SK-N-SH (cell line): ENCODE results near the gene KLF13. TPM values are rescaled to one million over a fixed set of nuclear protein-coding genes. Genes with fewer than 3 reads are reported as not detected.

ENCODE experiments used
- CTCF ChIA-PET: fragments of 300-600, 350-600 bp; formaldehyde crosslinking; extraction: SDS; loops from one replicate; lab custom pipeline; 2021; lab: Yijun Ruan, JAX
- POLR2A ChIA-PET: fragments of 350-600 bp; sonication (Branson Sonifier 250); formaldehyde crosslinking; extraction: SDS; loops from one replicate; lab custom pipeline; 2020; ENCODE audit warnings: antibody characterized with exemption, inconsistent platforms; lab: Yijun Ruan, JAX
- DNase-seq: peaks from one replicate; pipeline ENCODE4 v3.0.0; 2012
- H2AFZ ChIP-seq: fragments of 200-600 bp; sonication (generic); 2 replicates; pipeline ENCODE4 v1.8.1; 2016; ENCODE audit warnings: antibody characterized with exemption, mild to moderate bottlenecking, low read depth
- H3F3A ChIP-seq: fragments of 200-600 bp; sonication (generic); replicated peaks from 2 replicates; pipeline ENCODE3; 2016; ENCODE audit warnings: antibody characterized with exemption, mild to moderate bottlenecking; ENCODE audit not compliant: insufficient read depth
- H3K27ac ChIP-seq, 2 experiments: fragments of 200-500 bp in 1 of 2; fragments of 200-600 bp in 1 of 2; sonication (Bioruptor generic) in 1 of 2; sonication (generic), shearing (Covaris generic) in 1 of 2; 2 replicates each; pipeline versions ENCODE4 v1.5.1 to v1.6.1; 2014 to 2016; ENCODE audit warnings: low read depth in 2 of 2, inconsistent platforms in 1 of 2, low read length in 1 of 2, mild to moderate bottlenecking in 1 of 2, mixed read lengths in 1 of 2
- H3K27me3 ChIP-seq: fragments of 200-600 bp; sonication (generic), shearing (Covaris generic); 2 replicates; pipeline ENCODE4 v1.6.1; 2016; ENCODE audit warnings: mixed run types; ENCODE audit not compliant: insufficient read depth
- H3K36me3 ChIP-seq, 2 experiments: fragments of 200-500 bp in 1 of 2; fragments of 200-600 bp in 1 of 2; sonication (Bioruptor generic) in 1 of 2; sonication (generic) in 1 of 2; replicated peaks in 1 of 2; 2 replicates each; pipeline versions ENCODE3 to v1.5.1; 2014 to 2016; ENCODE audit warnings: low read length in 1 of 2, mild to moderate bottlenecking in 1 of 2; ENCODE audit not compliant: insufficient read depth in 2 of 2, control insufficient read depth in 1 of 2
- H3K4me1 ChIP-seq, 2 experiments: fragments of 200-500 bp in 1 of 2; fragments of 200-600 bp in 1 of 2; sonication (Bioruptor generic) in 1 of 2; sonication (generic), shearing (Covaris generic) in 1 of 2; 2 replicates each; pipeline versions ENCODE4 v1.5.1 to v1.6.1; 2014 to 2016; ENCODE audit warnings: low read depth in 1 of 2, low read length in 1 of 2, mixed run types in 1 of 2; ENCODE audit not compliant: insufficient read depth in 2 of 2, control insufficient read depth in 1 of 2
- H3K4me2 ChIP-seq: fragments of 200-600 bp; sonication (generic), shearing (Covaris generic); 2 replicates; pipeline ENCODE4 v1.6.1; 2017; ENCODE audit warnings: mixed run types
- H3K4me3 ChIP-seq, 2 experiments: fragments of 200-500 bp in 1 of 2; fragments of 200-600 bp in 1 of 2; sonication (Bioruptor generic) in 1 of 2; sonication (generic), shearing (Covaris generic) in 1 of 2; 2 replicates each; pipeline versions ENCODE4 v1.5.1 to v1.8.1; 2014 to 2016; ENCODE audit warnings: low read depth in 2 of 2, inconsistent platforms in 1 of 2, low read length in 1 of 2, mild to moderate bottlenecking in 1 of 2, mixed read lengths in 1 of 2, moderate library complexity in 1 of 2
- H3K79me2 ChIP-seq: fragments of 200-600 bp; sonication (generic); 2 replicates; pipeline ENCODE4 v1.8.1; 2017; ENCODE audit warnings: mild to moderate bottlenecking; ENCODE audit not compliant: insufficient read depth
- H3K9ac ChIP-seq: fragments of 200-600 bp; sonication (generic); 2 replicates; pipeline ENCODE4 v1.6.1; 2017; ENCODE audit warnings: mixed run types
- H3K9me2 ChIP-seq: fragments of 200-600 bp; sonication (generic); 2 replicates; pipeline ENCODE4 v1.6.1; 2017; ENCODE audit warnings: mixed run types
- H3K9me3 ChIP-seq: fragments of 200-600 bp; sonication (generic); 2 replicates; pipeline ENCODE4 v1.6.1; 2017; ENCODE audit warnings: mixed run types, mild to moderate bottlenecking, moderate library complexity
- H4K20me1 ChIP-seq: fragments of 200-600 bp; sonication (generic); 2 replicates; pipeline ENCODE4 v1.6.1; 2017; ENCODE audit warnings: mild to moderate bottlenecking, mixed run types; ENCODE audit not compliant: insufficient read depth
- CHD2 ChIP-seq: fragments of 150-350 bp; IDR thresholded peaks from 2 replicates; pipeline ENCODE4 v1.6.1; 2018; ENCODE audit warnings: low read length; ENCODE audit not compliant: partially characterized antibody
- CTCF ChIP-seq: fragments of 200-600 bp; sonication (generic); IDR thresholded peaks from 2 replicates; pipeline ENCODE4 v1.6.1; 2017; ENCODE audit warnings: antibody characterized with exemption, mild to moderate bottlenecking, moderate library complexity
- ELF1 ChIP-seq: IDR thresholded peaks from 2 replicates; pipeline ENCODE4 v1.4.0; 2012
- EP300 ChIP-seq, 2 experiments: IDR thresholded peaks; 2 replicates each; pipeline versions ENCODE4 v1.4.0 to v1.6.1; 2012; ENCODE audit warnings: borderline replicate concordance in 1 of 2, low read depth in 1 of 2, low read length in 1 of 2
- EZH2phosphoT487 ChIP-seq: fragments of 200-600 bp; sonication (generic); IDR thresholded peaks from 2 replicates; pipeline ENCODE4 v1.6.1; 2017; ENCODE audit warnings: low read depth, mixed run types, mild to moderate bottlenecking, antibody characterized with exemption, moderate library complexity, borderline replicate concordance
- FOSL2 ChIP-seq: IDR thresholded peaks from 2 replicates; pipeline ENCODE4 v1.4.0; 2012; ENCODE audit warnings: low read depth, mild to moderate bottlenecking, moderate library complexity, borderline replicate concordance
- FOXM1 ChIP-seq: IDR thresholded peaks from 2 replicates; pipeline ENCODE4 v1.4.0; 2012; ENCODE audit warnings: low read depth, mild to moderate bottlenecking
- GABPA ChIP-seq: IDR thresholded peaks from 2 replicates; pipeline ENCODE4 v1.4.0; 2012; ENCODE audit warnings: low read depth, mild to moderate bottlenecking
- GATA2 ChIP-seq: sonication (generic); formaldehyde crosslinking; IDR thresholded peaks from 2 replicates; pipeline ENCODE4 v1.5.0; 2020; ENCODE audit warnings: mild to moderate bottlenecking, missing genetic modification reagents
- JUND ChIP-seq: IDR thresholded peaks from 2 replicates; pipeline ENCODE4 v1.4.0; 2012
- NFIC ChIP-seq: IDR thresholded peaks from 2 replicates; pipeline ENCODE4 v1.4.0; 2012; ENCODE audit warnings: borderline replicate concordance
- POLR2AphosphoS5 ChIP-seq: IDR thresholded peaks from 2 replicates; pipeline ENCODE4 v1.6.1; 2012; ENCODE audit warnings: low read depth, low read length
- RFX5 ChIP-seq: IDR thresholded peaks from 2 replicates; pipeline ENCODE4 v1.6.1; 2012; ENCODE audit warnings: mild to moderate bottlenecking, improper control_type of control experiment, low read length
- TCF12 ChIP-seq: IDR thresholded peaks from 2 replicates; pipeline ENCODE4 v1.4.0; 2012
- YY1 ChIP-seq: IDR thresholded peaks from 2 replicates; pipeline ENCODE4 v1.4.0; 2012; ENCODE audit warnings: low read depth, mild to moderate bottlenecking
- ZBTB33 ChIP-seq: IDR thresholded peaks from 2 replicates; pipeline ENCODE4 v1.4.0; 2012; ENCODE audit warnings: low read depth, borderline replicate concordance
- WGBS: methylation state at CpG from one replicate; pipeline ENCODE4 v1.1.6; 2017; ENCODE audit warnings: low lambda C conversion rate; 5-methylcytosine and 5-hydroxymethylcytosine counted together
- polyA plus RNA-seq, 3 experiments: library from polyadenylated mRNA; depleted of rRNA; stranded (reverse); fragments of >200 nt; gene quantifications; 2 replicates each; pipeline ENCODE4 v1.2.3, GENCODE V29; 2012
- TF ChIP-seq, protein P1 (sequence below): IDR thresholded peaks from 2 replicates; pipeline ENCODE4; 2012
- TF ChIP-seq, protein P2 (sequence below): IDR thresholded peaks from 2 replicates; pipeline ENCODE4 v1.4.0; 2012; ENCODE audit warnings: low read depth
- TF ChIP-seq, protein P3 (sequence below): IDR thresholded peaks from 2 replicates; pipeline ENCODE4 v1.4.0; 2012; ENCODE audit warnings: low read depth, borderline replicate concordance

Gene KLF13
- polyA plus RNA-seq, 1 of the 3 experiments (the other 2 are of a cell fraction), result 7.1 TPM

DNA sequence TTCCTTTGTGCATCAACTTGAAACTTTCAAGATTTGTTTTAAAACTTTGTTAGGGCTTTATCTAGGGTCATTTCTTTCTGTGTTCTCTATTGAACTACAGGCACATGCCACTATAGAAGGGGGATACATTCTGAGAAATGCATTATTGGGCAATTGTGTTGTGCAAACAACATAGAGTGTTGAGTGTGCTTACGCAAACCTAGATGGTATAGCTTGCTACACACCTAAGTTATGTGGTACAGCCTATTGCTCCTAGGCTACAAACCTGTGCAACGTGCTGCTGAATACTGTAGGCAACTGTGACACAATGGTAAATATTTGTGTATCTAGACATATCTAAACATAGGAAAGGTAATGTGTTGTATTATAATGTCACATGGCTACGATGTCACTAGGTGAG is 33.0 kb upstream of the KLF13 start:
- H3K27ac ChIP-seq, result no peak overlapping the region
- no peaks in the 10 kb centered on the region for H4K20me1 ChIP-seq
- H3K4me3 ChIP-seq, result no peak overlapping the region
- H3K79me2 ChIP-seq, result no peaks in the 10 kb centered on the region
- ChIA-PET CTCF (interaction anchor here (1.5 kb wide), 1 partner anchor 10 kb away, joined by 4 read pairs; no protein-coding TSS in a partner anchor), POLR2A (no interaction called here)
- H3K4me1 ChIP-seq, result peaks cover 0 to 27% of the 10 kb centered on the region in 2 experiments; a peak in 2 of 4 replicates
- H2AFZ ChIP-seq, result no peak overlapping the region
- no peak for DNase-seq
- H3F3A ChIP-seq, result no peaks in the 10 kb centered on the region
- no peak overlapping the region for H3K4me2 ChIP-seq
- H3K36me3 ChIP-seq, result no peaks in the 10 kb centered on the region
- H3K9me2 ChIP-seq, result no peaks in the 10 kb centered on the region
- 56% methylated on average over 3 of the region's 3 CpGs for WGBS
- no peaks in the 10 kb centered on the region; the same call in 1 of the 2 replicates for H3K9me3 ChIP-seq
- 0 out of 2 replicates have a peak, but pooled peaks cover 7% of the 10 kb centered on the region for H3K27me3 ChIP-seq
- no peak overlapping the region for H3K9ac ChIP-seq
- TF ChIP-seq, protein P1, sequence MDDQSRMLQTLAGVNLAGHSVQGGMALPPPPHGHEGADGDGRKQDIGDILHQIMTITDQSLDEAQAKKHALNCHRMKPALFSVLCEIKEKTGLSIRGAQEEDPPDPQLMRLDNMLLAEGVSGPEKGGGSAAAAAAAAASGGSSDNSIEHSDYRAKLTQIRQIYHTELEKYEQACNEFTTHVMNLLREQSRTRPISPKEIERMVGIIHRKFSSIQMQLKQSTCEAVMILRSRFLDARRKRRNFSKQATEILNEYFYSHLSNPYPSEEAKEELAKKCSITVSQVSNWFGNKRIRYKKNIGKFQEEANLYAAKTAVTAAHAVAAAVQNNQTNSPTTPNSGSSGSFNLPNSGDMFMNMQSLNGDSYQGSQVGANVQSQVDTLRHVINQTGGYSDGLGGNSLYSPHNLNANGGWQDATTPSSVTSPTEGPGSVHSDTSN, result no peak
- TF ChIP-seq CHD2 (no peak), EZH2phosphoT487 (no peak), YY1 (no peak), EP300 (IDR thresholded peaks at IDR 0.05; ENCODE audit: borderline replicate concordance in 1 of 2, low read depth in 1 of 2, low read length in 1 of 2) (no peak), CTCF (no peak), TCF12 (no peak), RFX5 (no peak), FOSL2 (no peak), NFIC (no peak), GATA2 (no peak), JUND (no peak), ELF1 (no peak), ZBTB33 (no peak), GABPA (no peak), FOXM1 (no peak), POLR2AphosphoS5 (no peak)
- TF ChIP-seq, protein P2, sequence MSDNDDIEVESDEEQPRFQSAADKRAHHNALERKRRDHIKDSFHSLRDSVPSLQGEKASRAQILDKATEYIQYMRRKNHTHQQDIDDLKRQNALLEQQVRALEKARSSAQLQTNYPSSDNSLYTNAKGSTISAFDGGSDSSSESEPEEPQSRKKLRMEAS, result no peak
- TF ChIP-seq, protein P3, sequence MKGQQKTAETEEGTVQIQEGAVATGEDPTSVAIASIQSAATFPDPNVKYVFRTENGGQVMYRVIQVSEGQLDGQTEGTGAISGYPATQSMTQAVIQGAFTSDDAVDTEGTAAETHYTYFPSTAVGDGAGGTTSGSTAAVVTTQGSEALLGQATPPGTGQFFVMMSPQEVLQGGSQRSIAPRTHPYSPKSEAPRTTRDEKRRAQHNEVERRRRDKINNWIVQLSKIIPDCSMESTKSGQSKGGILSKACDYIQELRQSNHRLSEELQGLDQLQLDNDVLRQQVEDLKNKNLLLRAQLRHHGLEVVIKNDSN, result no peak
